SK-N-SH (cell line): ENCODE data around the gene ZNF700.

Experiments used
- EZH2phosphoT487 ChIP-seq: fragments of 200-600 bp; sonication (generic); IDR thresholded peaks from 2 replicates; pipeline ENCODE4 v1.6.1; 2017; ENCODE audit warnings: low read depth, mixed run types, mild to moderate bottlenecking, antibody characterized with exemption, moderate library complexity, borderline replicate concordance
- GATA2 ChIP-seq: sonication (generic); formaldehyde crosslinking; IDR thresholded peaks from 2 replicates; pipeline ENCODE4 v1.5.0; 2020; ENCODE audit warnings: mild to moderate bottlenecking, missing genetic modification reagents
- NFIC ChIP-seq: IDR thresholded peaks from 2 replicates; pipeline ENCODE4 v1.4.0; 2012; ENCODE audit warnings: borderline replicate concordance
- POLR2AphosphoS5 ChIP-seq: IDR thresholded peaks from 2 replicates; pipeline ENCODE4 v1.6.1; 2012; ENCODE audit warnings: low read depth, low read length
- TF ChIP-seq, protein P1 (sequence below): fragments of 200-600 bp; sonication (generic); IDR thresholded peaks from 2 replicates; pipeline ENCODE4 v1.6.1; 2017; ENCODE audit warnings: antibody characterized with exemption, mild to moderate bottlenecking, moderate library complexity
- TF ChIP-seq, protein P2 (sequence below): fragments of 150-350 bp; IDR thresholded peaks from 2 replicates; pipeline ENCODE4 v1.6.1; 2017; ENCODE audit warnings: antibody characterized with exemption, low read length, low read depth, borderline replicate concordance
- TF ChIP-seq, protein P3 (sequence below): IDR thresholded peaks from 2 replicates; pipeline ENCODE4 v1.6.1; 2012; ENCODE audit warnings: mild to moderate bottlenecking, low read depth, low read length, moderate library complexity

DNA sequence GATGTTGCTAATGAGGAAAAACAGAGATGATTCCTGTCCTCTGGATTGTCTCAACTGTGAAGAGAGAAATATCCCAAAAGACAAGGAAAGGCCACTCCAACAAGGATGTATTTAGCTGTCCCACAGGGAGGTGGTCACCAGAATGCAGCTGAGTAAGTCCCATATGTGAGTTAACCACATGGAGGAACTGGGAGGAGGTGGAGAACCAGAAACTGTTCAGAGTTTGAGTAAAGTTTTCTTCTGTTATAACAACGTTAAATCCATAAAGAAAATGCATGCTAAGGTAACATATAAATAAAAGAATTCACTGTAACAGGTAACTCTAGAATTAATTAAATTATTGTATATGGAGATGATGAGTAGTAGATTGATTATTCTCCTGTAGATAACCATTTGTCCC is 45.3 kb downstream of the ZNF700 start:
- TF ChIP-seq, protein P1, sequence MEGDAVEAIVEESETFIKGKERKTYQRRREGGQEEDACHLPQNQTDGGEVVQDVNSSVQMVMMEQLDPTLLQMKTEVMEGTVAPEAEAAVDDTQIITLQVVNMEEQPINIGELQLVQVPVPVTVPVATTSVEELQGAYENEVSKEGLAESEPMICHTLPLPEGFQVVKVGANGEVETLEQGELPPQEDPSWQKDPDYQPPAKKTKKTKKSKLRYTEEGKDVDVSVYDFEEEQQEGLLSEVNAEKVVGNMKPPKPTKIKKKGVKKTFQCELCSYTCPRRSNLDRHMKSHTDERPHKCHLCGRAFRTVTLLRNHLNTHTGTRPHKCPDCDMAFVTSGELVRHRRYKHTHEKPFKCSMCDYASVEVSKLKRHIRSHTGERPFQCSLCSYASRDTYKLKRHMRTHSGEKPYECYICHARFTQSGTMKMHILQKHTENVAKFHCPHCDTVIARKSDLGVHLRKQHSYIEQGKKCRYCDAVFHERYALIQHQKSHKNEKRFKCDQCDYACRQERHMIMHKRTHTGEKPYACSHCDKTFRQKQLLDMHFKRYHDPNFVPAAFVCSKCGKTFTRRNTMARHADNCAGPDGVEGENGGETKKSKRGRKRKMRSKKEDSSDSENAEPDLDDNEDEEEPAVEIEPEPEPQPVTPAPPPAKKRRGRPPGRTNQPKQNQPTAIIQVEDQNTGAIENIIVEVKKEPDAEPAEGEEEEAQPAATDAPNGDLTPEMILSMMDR = no peak
- TF ChIP-seq GATA2 (no peak), EZH2phosphoT487 (no peak), NFIC (no peak), POLR2AphosphoS5 (no peak)
- TF ChIP-seq, protein P2, sequence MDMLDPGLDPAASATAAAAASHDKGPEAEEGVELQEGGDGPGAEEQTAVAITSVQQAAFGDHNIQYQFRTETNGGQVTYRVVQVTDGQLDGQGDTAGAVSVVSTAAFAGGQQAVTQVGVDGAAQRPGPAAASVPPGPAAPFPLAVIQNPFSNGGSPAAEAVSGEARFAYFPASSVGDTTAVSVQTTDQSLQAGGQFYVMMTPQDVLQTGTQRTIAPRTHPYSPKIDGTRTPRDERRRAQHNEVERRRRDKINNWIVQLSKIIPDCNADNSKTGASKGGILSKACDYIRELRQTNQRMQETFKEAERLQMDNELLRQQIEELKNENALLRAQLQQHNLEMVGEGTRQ = no peak
- TF ChIP-seq, protein P3, sequence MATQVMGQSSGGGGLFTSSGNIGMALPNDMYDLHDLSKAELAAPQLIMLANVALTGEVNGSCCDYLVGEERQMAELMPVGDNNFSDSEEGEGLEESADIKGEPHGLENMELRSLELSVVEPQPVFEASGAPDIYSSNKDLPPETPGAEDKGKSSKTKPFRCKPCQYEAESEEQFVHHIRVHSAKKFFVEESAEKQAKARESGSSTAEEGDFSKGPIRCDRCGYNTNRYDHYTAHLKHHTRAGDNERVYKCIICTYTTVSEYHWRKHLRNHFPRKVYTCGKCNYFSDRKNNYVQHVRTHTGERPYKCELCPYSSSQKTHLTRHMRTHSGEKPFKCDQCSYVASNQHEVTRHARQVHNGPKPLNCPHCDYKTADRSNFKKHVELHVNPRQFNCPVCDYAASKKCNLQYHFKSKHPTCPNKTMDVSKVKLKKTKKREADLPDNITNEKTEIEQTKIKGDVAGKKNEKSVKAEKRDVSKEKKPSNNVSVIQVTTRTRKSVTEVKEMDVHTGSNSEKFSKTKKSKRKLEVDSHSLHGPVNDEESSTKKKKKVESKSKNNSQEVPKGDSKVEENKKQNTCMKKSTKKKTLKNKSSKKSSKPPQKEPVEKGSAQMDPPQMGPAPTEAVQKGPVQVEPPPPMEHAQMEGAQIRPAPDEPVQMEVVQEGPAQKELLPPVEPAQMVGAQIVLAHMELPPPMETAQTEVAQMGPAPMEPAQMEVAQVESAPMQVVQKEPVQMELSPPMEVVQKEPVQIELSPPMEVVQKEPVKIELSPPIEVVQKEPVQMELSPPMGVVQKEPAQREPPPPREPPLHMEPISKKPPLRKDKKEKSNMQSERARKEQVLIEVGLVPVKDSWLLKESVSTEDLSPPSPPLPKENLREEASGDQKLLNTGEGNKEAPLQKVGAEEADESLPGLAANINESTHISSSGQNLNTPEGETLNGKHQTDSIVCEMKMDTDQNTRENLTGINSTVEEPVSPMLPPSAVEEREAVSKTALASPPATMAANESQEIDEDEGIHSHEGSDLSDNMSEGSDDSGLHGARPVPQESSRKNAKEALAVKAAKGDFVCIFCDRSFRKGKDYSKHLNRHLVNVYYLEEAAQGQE = no peak
